ENCODE measurements around the gene MORN1.

MORN1 gene

GRCh38 chr1:2356911-2357845 lies 34.2 kb downstream of the MORN1 start:
- TF ChIP-seq RAD21 (IDR thresholded peaks at IDR 0.05; ENCODE audit: low read depth) (no peak), FOXM1 (IDR thresholded peaks at IDR 0.05; ENCODE audit: borderline replicate concordance, low read depth) (no peak), TCF12 (IDR thresholded peaks at IDR 0.05; ENCODE audit: low read depth) (no peak), MAX (IDR thresholded peaks at IDR 0.05) (no peak), TAF1 (IDR thresholded peaks at IDR 0.05; ENCODE audit: low read depth) (no peak), CREB1 (IDR thresholded peaks at IDR 0.05; ENCODE audit: low read depth) (no peak), CEBPB (IDR thresholded peaks at IDR 0.05) (no peak), YY1 (IDR thresholded peaks at IDR 0.05; ENCODE audit: low read depth) (no peak), TEAD4 (IDR thresholded peaks at IDR 0.05) (no peak), ZBTB7A (IDR thresholded peaks at IDR 0.05; ENCODE audit: low read depth) (no peak), EGR1 (IDR thresholded peaks at IDR 0.05) (no peak), NFIC (IDR thresholded peaks at IDR 0.05) (no peak), EP300 (IDR thresholded peaks at IDR 0.05; ENCODE audit: borderline replicate concordance) (no peak)
- TF ChIP-seq, protein P1, sequence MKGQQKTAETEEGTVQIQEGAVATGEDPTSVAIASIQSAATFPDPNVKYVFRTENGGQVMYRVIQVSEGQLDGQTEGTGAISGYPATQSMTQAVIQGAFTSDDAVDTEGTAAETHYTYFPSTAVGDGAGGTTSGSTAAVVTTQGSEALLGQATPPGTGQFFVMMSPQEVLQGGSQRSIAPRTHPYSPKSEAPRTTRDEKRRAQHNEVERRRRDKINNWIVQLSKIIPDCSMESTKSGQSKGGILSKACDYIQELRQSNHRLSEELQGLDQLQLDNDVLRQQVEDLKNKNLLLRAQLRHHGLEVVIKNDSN (IDR thresholded peaks at IDR 0.05) = no peak
- TF ChIP-seq, protein P2, sequence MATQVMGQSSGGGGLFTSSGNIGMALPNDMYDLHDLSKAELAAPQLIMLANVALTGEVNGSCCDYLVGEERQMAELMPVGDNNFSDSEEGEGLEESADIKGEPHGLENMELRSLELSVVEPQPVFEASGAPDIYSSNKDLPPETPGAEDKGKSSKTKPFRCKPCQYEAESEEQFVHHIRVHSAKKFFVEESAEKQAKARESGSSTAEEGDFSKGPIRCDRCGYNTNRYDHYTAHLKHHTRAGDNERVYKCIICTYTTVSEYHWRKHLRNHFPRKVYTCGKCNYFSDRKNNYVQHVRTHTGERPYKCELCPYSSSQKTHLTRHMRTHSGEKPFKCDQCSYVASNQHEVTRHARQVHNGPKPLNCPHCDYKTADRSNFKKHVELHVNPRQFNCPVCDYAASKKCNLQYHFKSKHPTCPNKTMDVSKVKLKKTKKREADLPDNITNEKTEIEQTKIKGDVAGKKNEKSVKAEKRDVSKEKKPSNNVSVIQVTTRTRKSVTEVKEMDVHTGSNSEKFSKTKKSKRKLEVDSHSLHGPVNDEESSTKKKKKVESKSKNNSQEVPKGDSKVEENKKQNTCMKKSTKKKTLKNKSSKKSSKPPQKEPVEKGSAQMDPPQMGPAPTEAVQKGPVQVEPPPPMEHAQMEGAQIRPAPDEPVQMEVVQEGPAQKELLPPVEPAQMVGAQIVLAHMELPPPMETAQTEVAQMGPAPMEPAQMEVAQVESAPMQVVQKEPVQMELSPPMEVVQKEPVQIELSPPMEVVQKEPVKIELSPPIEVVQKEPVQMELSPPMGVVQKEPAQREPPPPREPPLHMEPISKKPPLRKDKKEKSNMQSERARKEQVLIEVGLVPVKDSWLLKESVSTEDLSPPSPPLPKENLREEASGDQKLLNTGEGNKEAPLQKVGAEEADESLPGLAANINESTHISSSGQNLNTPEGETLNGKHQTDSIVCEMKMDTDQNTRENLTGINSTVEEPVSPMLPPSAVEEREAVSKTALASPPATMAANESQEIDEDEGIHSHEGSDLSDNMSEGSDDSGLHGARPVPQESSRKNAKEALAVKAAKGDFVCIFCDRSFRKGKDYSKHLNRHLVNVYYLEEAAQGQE (IDR thresholded peaks at IDR 0.05; ENCODE audit: low read depth) = no peak

GRCh38 chr1:2356401-2356800 lies 35.0 kb downstream of the MORN1 start:
- TF ChIP-seq RAD21 (IDR thresholded peaks at IDR 0.05; ENCODE audit: low read depth) = no peak
- TF ChIP-seq CEBPB (IDR thresholded peaks at IDR 0.05) = no peak
- TF ChIP-seq EGR1 (IDR thresholded peaks at IDR 0.05) = no peak
- TF ChIP-seq TAF1 (IDR thresholded peaks at IDR 0.05; ENCODE audit: low read depth) = no peak
- TF ChIP-seq EP300 (IDR thresholded peaks at IDR 0.05; ENCODE audit: borderline replicate concordance) = no peak
- TF ChIP-seq MAX (IDR thresholded peaks at IDR 0.05) = no peak
- TF ChIP-seq ZBTB7A (IDR thresholded peaks at IDR 0.05; ENCODE audit: low read depth) = no peak
- no peak for TF ChIP-seq NFIC (IDR thresholded peaks at IDR 0.05)
- no peak for TF ChIP-seq YY1 (IDR thresholded peaks at IDR 0.05; ENCODE audit: low read depth)
- no peak for TF ChIP-seq TEAD4 (IDR thresholded peaks at IDR 0.05)

GRCh38 chr1:2355373-2356261 lies 35.7 kb downstream of the MORN1 start:
- 0 out of 2 replicates have a peak, but pooled peaks have one; percentile 1 for TF ChIP-seq TEAD4 (IDR thresholded peaks at IDR 0.05)
- TF ChIP-seq EP300 (IDR thresholded peaks at IDR 0.05; ENCODE audit: borderline replicate concordance) = no peak

DNA sequence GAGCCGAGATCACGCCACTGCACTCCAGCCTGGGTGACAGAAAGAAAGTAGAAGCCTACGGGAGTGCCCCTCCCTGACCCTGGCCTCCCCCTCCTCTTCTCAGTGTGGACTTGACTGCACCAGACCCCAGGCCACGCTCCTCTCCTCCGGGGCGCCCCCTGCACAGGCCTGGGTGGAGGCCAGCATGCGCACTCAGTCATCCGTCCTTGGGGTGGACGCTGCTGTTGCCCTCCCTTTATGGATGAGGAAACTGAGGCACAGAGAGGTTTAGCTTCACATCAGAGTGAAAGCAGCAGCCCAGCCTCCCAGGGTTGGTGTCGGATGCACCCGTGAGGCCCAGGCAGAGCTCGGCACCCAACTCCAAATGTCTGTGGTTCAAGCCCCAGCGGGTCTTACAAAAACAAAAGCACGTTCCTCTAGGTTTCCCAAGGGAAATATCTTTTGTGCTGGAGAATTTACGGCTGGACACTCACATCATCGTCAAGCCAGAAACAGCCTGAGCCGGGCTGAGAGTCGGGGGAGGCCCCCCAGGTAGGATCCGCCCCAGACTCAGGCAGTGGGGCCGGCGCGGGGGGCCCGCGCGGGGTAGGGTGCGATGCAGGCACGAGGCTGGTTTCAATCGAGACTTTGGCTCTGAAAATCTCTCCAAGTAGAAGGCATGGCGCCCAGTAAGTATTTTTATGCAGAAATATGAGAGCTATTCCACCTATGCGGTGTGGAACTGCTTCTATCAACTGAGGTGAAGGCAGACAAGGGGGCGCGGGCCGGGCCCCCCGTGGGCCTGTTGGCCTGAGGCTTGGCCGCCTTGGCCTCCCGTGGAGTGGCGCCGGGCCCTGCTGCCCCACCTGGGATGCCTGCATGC lies 36.6 kb downstream of the MORN1 start:
- no peak for TF ChIP-seq ZBTB7A (IDR thresholded peaks at IDR 0.05; ENCODE audit: low read depth)
- TF ChIP-seq TEAD4 (IDR thresholded peaks at IDR 0.05) = 0 out of 2 replicates have a peak, but pooled peaks have one; percentile 4

DNA sequence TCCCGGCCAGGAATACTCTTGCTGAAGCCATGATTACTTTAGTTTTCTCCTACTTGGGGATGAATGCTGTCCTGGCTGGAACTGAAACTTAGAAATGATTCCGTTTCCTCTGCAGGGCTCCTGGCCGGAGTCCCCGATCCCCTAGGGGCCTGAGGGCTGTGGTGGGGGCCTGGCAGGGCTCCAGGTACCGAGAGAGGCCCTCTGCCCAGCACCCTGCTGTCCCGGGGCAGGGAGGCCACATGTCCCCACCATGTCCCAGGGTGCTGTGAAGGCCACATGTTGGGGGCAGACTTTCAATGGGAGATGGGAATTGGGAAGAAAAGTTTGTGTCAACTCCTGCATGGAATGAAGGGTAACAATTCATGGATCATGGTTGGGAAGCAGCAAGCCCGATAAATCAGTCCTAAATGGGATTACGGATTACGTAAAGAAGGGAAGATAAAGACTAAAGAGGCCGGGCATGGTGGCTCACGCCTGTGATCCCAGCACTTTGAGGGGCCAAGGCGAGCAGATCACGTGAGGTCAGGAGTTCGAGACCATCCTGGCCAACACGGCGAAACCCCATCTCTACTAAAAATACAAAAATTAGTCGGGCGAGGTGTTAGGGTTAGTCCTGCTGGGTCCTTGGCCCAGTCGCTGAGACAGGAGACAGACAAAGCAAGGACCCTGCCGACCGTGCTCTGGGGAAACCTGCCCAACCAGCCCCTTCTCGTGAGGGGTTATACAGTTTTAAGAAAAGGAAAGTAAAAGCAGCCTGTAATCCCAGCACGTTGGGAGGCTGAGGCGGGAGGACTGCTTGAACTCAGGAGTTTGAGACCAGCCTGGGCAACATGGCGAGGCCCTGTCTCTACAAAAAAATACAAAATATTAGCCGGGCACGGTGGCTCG lies 37.6 kb downstream of the MORN1 start:
- TF ChIP-seq EP300 (IDR thresholded peaks at IDR 0.05; ENCODE audit: borderline replicate concordance) (no peak), RAD21 (IDR thresholded peaks at IDR 0.05; ENCODE audit: low read depth) (no peak), FOXM1 (IDR thresholded peaks at IDR 0.05; ENCODE audit: borderline replicate concordance, low read depth) (no peak), CREB1 (IDR thresholded peaks at IDR 0.05; ENCODE audit: low read depth) (no peak)
- TF ChIP-seq, protein P1 (IDR thresholded peaks at IDR 0.05) = no peak
